Measurements from ENCODE around the gene CALCOCO2. TPM values are rescaled to one million over a fixed set of nuclear protein-coding genes. Genes with fewer than 3 reads are reported as not detected.
A peak's percentile ranks its signal among the peaks of the same experiment; 100 is the strongest.

Gene CALCOCO2
- total and polyA plus RNA-seq, 2 of the 13 experiments (the other 11 are each of a cell fraction or from before 2014, with no cell fraction given), result 72.9 to 111 TPM

DNA sequence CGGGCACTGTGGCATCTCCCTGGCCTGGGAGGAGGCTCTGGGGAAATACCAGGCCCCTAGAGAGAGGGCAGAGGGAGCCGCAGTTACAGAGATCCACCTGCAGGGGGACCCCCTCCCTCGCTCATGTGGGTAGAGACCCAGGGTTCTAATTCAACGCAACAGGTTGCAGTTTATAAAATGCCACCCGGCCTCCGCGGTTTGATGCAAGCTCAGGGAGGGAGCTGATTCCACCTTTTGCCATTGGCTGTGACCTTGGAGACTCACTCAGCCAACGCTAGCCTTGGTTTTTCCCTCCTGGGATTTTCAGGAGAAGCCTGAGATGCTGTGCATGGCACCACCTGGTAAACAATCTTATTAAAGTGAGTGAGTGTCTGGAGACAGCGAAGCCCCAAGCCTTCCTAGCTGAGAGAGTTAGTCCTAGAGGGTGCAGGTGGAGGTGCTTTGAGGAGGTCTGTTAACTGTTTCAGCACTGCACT, 25.9 kb upstream of the CALCOCO2 start (continued):
- TF ChIP-seq, protein P1, sequence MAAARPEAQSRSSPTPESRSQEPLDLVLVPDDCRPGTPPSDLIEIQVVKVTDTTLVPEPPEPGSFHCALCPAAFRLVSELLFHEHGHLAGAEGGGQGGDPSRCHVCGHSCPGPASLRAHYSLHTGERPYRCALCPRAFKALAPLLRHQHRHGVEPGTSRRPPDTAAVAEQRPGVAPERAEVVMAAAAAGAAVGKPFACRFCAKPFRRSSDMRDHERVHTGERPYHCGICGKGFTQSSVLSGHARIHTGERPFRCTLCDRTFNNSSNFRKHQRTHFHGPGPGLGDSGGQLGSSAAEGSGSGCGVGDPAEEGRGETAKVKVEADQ (CRISPR knock-in tag; IDR thresholded peaks at IDR 0.05; ENCODE audit: borderline replicate concordance), result 0 out of 2 replicates have a peak, but pooled peaks have one; percentile 28
- no peak for TF ChIP-seq SP5 (CRISPR knock-in tag; IDR thresholded peaks at IDR 0.05; ENCODE audit: borderline replicate concordance, low read depth)
- peak; percentile 48; the same call in 1 of the 2 replicates for TF ChIP-seq ZNF556 (CRISPR knock-in tag; IDR thresholded peaks at IDR 0.05; ENCODE audit: borderline replicate concordance)
- peak; percentile 61; the same call in 1 of the 2 replicates for TF ChIP-seq RELA (CRISPR knock-in tag; IDR thresholded peaks at IDR 0.05)
- no peak for TF ChIP-seq ATF7-NPFF (CRISPR knock-in tag; IDR thresholded peaks at IDR 0.05; ENCODE audit: low read depth)
- no peak for TF ChIP-seq ZNF75D (CRISPR knock-in tag; IDR thresholded peaks at IDR 0.05; ENCODE audit: borderline replicate concordance)
- TF ChIP-seq ZNF232 (CRISPR knock-in tag; IDR thresholded peaks at IDR 0.05; ENCODE audit: borderline replicate concordance), result no peak
- no peak for TF ChIP-seq ZNF766 (CRISPR knock-in tag; IDR thresholded peaks at IDR 0.05; ENCODE audit: borderline replicate concordance)
- no peak for TF ChIP-seq SP2 (CRISPR knock-in tag; IDR thresholded peaks at IDR 0.05)
- TF ChIP-seq, protein P2, sequence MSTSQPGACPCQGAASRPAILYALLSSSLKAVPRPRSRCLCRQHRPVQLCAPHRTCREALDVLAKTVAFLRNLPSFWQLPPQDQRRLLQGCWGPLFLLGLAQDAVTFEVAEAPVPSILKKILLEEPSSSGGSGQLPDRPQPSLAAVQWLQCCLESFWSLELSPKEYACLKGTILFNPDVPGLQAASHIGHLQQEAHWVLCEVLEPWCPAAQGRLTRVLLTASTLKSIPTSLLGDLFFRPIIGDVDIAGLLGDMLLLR (CRISPR knock-in tag; IDR thresholded peaks at IDR 0.05), result no peak
- no peak for TF ChIP-seq ZNF850 (CRISPR knock-in tag; conservative IDR thresholded peaks at IDR 0.05)
- TF ChIP-seq RBFOX2 (IDR thresholded peaks at IDR 0.05; ENCODE audit: low read depth, low read length), result no peak
- TF ChIP-seq, protein P3, sequence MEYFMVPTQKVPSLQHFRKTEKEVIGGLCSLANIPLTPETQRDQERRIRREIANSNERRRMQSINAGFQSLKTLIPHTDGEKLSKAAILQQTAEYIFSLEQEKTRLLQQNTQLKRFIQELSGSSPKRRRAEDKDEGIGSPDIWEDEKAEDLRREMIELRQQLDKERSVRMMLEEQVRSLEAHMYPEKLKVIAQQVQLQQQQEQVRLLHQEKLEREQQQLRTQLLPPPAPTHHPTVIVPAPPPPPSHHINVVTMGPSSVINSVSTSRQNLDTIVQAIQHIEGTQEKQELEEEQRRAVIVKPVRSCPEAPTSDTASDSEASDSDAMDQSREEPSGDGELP (IDR thresholded peaks at IDR 0.05; ENCODE audit: borderline replicate concordance, low read depth), result no peak
- TF ChIP-seq, protein P4, sequence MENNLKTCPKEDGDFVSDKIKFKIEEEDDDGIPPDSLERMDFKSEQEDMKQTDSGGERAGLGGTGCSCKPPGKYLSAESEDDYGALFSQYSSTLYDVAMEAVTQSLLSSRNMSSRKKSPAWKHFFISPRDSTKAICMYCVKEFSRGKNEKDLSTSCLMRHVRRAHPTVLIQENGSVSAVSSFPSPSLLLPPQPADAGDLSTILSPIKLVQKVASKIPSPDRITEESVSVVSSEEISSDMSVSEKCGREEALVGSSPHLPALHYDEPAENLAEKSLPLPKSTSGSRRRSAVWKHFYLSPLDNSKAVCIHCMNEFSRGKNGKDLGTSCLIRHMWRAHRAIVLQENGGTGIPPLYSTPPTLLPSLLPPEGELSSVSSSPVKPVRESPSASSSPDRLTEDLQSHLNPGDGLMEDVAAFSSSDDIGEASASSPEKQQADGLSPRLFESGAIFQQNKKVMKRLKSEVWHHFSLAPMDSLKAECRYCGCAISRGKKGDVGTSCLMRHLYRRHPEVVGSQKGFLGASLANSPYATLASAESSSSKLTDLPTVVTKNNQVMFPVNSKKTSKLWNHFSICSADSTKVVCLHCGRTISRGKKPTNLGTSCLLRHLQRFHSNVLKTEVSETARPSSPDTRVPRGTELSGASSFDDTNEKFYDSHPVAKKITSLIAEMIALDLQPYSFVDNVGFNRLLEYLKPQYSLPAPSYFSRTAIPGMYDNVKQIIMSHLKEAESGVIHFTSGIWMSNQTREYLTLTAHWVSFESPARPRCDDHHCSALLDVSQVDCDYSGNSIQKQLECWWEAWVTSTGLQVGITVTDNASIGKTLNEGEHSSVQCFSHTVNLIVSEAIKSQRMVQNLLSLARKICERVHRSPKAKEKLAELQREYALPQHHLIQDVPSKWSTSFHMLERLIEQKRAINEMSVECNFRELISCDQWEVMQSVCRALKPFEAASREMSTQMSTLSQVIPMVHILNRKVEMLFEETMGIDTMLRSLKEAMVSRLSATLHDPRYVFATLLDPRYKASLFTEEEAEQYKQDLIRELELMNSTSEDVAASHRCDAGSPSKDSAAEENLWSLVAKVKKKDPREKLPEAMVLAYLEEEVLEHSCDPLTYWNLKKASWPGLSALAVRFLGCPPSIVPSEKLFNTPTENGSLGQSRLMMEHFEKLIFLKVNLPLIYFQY (CRISPR knock-in tag; IDR thresholded peaks at IDR 0.05; ENCODE audit: borderline replicate concordance), result peak; percentile 19; the same call in 1 of the 2 replicates
- no peak for TF ChIP-seq FOXK2 (IDR thresholded peaks at IDR 0.05)
- TF ChIP-seq ERF (CRISPR knock-in tag; IDR thresholded peaks at IDR 0.05), result 0 out of 2 replicates have a peak, but pooled peaks have one; percentile 55
- TF ChIP-seq, protein P5, sequence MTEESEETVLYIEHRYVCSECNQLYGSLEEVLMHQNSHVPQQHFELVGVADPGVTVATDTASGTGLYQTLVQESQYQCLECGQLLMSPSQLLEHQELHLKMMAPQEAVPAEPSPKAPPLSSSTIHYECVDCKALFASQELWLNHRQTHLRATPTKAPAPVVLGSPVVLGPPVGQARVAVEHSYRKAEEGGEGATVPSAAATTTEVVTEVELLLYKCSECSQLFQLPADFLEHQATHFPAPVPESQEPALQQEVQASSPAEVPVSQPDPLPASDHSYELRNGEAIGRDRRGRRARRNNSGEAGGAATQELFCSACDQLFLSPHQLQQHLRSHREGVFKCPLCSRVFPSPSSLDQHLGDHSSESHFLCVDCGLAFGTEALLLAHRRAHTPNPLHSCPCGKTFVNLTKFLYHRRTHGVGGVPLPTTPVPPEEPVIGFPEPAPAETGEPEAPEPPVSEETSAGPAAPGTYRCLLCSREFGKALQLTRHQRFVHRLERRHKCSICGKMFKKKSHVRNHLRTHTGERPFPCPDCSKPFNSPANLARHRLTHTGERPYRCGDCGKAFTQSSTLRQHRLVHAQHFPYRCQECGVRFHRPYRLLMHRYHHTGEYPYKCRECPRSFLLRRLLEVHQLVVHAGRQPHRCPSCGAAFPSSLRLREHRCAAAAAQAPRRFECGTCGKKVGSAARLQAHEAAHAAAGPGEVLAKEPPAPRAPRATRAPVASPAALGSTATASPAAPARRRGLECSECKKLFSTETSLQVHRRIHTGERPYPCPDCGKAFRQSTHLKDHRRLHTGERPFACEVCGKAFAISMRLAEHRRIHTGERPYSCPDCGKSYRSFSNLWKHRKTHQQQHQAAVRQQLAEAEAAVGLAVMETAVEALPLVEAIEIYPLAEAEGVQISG (CRISPR knock-in tag; IDR thresholded peaks at IDR 0.05), result 0 out of 2 replicates have a peak, but pooled peaks have one; percentile 26
- TF ChIP-seq TSC22D2 (CRISPR knock-in tag; IDR thresholded peaks at IDR 0.05; ENCODE audit: borderline replicate concordance), result no peak
- TF ChIP-seq ZSCAN22 (CRISPR knock-in tag; IDR thresholded peaks at IDR 0.05), result no peak
- TF ChIP-seq TP53 (CRISPR knock-in tag; conservative IDR thresholded peaks at IDR 0.05), result no peak
- no peak for TF ChIP-seq ZNF616 (CRISPR knock-in tag; IDR thresholded peaks at IDR 0.05; ENCODE audit: low read depth)
